ENCODE results near the gene OXSR1.
"Not testable (repeated sequence)": the region's sequence is repeated elsewhere in the genome, so short reads cannot be mapped to it uniquely, and the experiment has no call there.

Gene OXSR1

DNA sequence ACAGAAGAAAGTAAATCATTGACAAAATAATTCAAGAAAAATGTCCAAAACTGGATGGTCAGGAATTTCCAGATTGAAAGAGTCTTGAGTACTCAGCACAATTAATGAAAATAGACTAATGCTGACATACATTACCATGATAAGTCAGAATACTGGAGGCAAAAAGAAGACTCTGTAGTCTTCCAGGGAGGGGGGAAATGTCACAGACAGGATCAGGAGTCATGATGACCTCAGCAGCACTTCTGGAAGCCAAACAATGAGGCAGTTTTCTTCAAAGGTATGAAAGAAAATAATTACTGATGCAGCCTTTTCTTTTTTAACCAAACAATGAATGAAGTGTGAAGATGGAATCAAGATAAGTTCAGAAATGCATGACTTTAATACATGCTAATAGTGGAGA is 70.1 kb downstream of the OXSR1 start:
- no peak for DNase-seq

GRCh38 chr3:38238416-38239008 is 73.2 kb downstream of the OXSR1 start:
- DNase-seq: no peak

DNA sequence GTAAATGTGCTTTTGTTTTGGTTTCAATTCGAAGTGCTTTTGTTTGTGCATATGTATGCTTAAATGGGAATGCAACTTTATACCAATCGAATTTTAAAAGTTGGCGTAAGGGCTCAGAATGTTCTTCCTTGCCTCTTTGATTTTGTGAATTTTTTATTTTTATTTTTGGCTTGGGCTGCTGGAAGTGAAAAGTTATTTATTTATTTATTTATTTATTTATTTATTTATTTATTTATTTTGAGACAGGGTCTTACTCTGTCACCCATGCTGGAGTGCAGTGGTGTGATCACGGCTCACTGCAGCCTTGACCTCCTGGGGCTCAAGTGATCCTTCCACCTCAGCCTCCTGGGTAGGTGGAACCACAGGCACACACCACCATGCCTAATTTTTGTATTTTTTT is 77.5 kb downstream of the OXSR1 start:
- DNase-seq: not testable (repeated sequence)

DNA sequence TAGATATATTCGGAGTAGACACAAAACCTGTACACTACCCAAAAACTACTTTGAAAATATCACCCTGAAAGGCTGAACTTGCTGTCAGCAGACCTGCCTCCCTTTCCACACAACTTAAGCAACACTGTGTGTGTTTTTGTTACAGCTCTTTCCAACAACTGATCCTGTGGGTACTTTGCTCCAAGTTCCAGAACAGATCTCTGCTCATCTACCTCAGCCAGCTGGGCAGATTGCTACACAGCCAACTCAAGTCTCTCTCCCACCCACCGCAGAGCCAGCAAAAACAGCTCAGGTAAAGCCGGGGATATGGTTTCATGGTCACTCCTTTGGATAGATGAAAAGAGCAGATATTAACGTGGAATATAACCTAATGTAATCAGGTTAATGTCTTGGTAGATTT is 80.6 kb downstream of the OXSR1 start:
- no peak for DNase-seq

DNA sequence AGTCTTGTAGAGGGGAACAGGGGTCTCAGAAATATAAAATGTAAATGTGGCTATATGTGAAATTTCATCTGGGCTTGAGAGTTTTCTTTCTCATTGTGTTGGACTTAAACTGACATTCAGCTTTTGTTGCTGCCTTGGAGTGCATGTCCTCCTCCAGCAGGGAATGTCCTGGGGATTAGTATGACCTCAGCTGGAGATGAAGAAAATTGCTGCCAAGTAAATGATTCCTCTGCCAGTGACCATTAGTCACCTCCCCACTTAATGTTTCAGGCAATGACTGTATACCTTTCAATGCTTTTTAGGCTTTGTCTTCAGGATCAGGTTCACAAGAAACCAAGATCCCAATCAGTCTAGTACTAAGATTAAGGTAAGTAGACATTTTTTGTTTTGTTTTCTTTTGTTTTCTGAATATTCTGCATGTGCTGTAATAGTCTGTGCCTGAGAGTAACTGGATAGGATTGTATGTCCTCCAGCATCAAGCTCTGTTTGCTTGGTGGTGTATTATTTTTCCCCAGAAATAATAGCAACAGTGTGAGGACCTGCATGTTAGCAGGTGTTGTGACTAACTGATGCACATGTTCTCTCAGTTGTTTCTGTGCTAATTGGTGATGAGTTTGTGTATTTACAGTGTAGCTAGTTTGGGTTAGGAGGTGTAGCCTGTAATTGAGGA is 82.2 kb downstream of the OXSR1 start:
- DNase-seq: no peak

- DNase-seq: no peak
Observed at GRCh38 chr3:38250198-38250597, 84.9 kb downstream of the OXSR1 start.

- no peak for DNase-seq
Observed at GRCh38 chr3:38251197-38251596, 85.9 kb downstream of the OXSR1 start.

DNA sequence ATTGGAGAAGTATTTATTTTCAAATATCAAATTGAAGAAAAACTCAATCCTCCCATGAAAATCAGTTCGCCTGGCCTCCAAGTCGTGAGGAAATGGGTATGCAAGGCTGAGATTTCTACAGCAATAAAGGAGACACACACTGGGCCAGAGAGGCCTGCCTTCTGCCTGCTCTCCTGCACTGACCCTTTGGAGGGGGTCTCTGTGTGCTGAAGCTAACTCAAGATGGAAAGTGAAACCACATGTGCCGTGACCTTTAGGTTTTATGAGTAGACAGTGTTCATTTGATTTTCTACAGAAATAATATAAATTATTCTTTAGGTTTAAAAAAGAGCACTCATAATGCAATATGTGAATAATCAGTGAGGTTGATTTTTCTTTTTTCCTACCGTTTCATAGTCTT is 88.4 kb downstream of the OXSR1 start:
- DNase-seq: no peak

GRCh38 chr3:38254872-38255271 is 89.5 kb downstream of the OXSR1 start:
- no peak for DNase-seq

GRCh38 chr3:38255627-38256026 is 90.3 kb downstream of the OXSR1 start:
- DNase-seq: no peak

GRCh38 chr3:38257583-38257982 is 92.2 kb downstream of the OXSR1 start:
- no peak for DNase-seq

DNA sequence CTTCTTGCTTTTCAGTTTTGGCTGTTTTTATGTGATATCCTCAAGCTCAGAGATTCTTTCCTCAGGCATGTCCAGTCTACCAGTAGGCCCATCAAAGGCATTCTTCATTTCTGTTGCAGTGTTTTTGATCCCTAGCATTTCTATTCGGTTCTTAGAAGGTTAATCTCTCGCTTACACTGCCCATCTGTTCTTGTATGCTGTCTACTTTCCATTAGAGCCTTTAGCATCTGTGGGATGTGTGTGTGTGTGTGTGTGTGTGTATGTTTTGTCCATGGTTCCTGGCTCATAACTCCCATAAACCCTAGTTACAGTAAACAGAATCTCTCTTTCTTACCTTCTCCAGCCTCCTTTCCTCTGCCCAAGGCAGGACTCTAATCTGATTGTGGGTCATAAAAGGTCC is 95.1 kb downstream of the OXSR1 start:
- DNase-seq: no peak

- DNase-seq: no peak
Observed at GRCh38 chr3:38264353-38264771, 99.0 kb downstream of the OXSR1 start.

GRCh38 chr3:38264779-38265178 is 99.4 kb downstream of the OXSR1 start:
- DNase-seq: no peak

DNA sequence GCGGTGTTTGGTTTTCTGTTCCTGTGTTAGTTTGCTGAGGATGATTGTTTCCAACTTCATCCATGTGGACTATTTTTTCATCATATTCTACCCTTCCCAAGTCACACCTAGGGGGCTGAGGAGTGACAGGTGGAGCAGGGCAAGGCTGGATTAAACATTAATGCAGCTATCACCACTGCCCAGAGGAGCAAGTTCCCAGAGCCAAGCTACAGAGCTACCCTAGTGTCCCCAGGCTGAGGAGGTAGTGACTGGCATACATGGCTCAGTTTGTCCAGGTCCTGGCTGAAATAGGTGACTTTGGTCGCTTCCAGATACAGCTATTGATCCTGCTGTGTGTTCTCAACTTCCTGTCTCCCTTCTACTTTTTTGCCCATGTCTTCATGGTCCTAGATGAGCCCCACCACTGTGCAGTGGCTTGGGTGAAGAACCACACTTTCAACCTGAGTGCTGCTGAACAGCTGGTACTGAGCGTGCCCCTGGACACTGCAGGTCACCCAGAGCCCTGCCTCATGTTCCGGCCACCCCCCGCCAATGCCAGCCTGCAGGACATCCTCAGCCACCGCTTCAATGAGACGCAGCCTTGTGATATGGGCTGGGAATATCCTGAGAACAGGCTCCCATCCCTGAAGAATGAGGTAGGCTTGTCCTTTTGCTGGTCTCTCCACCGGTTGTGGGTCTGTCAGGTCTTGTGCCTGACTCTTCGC is 100.4 kb downstream of the OXSR1 start, which contains the start of gene SLC22A13:
Gene SLC22A13, plus strand, starts transcription at position 209 of the 704 bp plus-strand sequence. Its CDS starts 49 bp downstream, at position 258.
- no peak for DNase-seq

DNA sequence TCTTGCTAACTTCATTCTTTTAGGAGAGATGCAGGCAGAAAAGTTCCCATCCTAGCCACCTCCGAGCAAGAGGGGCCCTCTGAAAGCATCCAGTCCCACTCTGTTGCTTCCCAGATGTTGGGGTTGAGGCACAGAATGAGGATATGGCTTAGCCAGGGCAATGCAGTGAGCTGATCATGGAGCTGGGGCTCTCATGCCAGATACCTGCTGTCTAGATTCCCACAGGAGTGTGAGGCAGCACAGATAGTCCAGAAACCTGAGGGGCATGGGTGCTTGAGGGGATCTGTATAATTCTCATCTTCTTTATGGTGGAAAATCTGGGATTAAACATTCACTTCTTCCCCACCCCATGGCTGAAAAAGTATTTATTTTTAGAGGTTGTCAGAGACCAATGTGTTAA is 101.5 kb downstream of the OXSR1 start:
- DNase-seq: no peak

- DNase-seq: no peak
Observed at GRCh38 chr3:38267662-38268061, 102.3 kb downstream of the OXSR1 start.

GRCh38 chr3:38268087-38268486 is 102.8 kb downstream of the OXSR1 start:
- no peak for DNase-seq

- DNase-seq: no peak
Observed at GRCh38 chr3:38268522-38268921, 103.2 kb downstream of the OXSR1 start.

GRCh38 chr3:38270606-38271005 is 105.3 kb downstream of the OXSR1 start:
- DNase-seq: no peak

DNA sequence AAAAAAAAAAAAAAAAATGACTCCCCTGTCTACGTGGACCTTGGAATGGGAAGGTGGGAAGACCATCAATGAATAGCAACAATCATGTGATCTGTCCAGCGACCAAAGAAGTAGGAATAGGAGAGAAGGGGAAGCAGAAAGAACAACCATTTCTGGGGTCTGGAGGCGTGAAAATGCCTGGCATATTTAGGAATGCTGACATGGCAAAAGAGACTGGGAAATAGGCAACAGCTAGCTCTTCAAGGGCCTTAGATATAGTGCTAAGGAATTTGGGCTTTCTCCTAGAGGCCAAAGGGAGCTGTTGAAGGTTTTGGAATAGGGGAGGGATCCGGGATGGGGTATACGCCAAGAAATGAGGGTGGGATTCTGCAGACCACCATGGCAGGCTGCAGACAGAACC is 106.2 kb downstream of the OXSR1 start:
- no peak for DNase-seq

GRCh38 chr3:38274864-38275649 is 109.7 kb downstream of the OXSR1 start:
- no peak for DNase-seq

GRCh38 chr3:38275658-38276057 is 110.3 kb downstream of the OXSR1 start:
- DNase-seq: no peak

Data from stimulated activated CD4-positive, alpha-beta T cell treated with anti-CD3 and anti-CD28 coated beads, Interleukin-12 subunit alpha, Interleukin-12 subunit beta, amount 100 ng/mL, for 4 hours (primary cell).